GM08714 (cell line): ENCODE data around the gene WDR27.

ENCODE experiments used
- H3K4me3 ChIP-seq: fragments of 200-500 bp; sonication (Bioruptor generic); 2 replicates; pipeline ENCODE4 v1.5.1; 2014; ENCODE audit warnings: mild to moderate bottlenecking, low read length, inconsistent platforms
- ZNF274 ChIP-seq: IDR thresholded peaks from 2 replicates; pipeline ENCODE4 v1.6.1; 2012; ENCODE audit warnings: mild to moderate bottlenecking, low read depth, low read length

WDR27 gene

DNA sequence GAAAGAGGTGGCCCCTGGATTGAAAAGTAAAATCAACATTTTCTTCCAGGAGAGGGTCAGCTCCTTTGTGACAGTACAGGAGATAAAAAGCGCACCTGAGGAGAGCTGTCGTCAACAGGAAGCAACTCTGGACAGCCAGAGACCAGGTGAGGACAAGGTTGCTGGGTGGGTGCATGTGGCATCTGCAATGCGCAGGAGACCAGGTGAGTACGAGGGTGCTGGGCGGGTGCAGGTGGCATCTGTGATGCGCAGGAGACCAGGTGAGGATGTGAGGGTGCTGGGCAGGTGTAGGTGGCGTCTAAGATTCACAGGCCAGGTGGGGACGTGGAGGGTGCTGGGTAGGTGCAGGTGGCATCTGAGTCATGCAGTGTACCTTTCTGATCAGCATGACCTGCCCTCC lies 38.4 kb downstream of the WDR27 start:
- H3K4me3 ChIP-seq = no peak overlapping the region
- TF ChIP-seq ZNF274 = no peak

DNA sequence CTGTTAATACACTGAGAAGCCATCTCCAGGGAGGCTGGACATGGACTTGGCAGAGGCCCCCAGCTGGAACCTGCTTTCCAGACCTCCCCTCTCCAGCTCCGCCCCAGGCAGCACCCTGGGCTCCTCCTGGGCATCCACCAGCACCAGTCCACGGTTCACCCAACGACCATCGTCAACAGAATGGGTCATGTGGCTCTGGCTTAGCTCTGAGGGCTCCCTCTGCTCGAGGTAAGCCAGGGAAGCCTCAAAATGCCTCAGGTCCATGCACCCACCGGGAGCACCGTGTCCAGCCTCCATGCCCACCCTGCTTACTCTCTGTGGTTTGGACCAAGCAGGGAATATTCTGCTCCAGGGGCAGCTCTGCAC lies 40.5 kb downstream of the WDR27 start:
- no peak overlapping the region for H3K4me3 ChIP-seq
- TF ChIP-seq ZNF274 = no peak

DNA sequence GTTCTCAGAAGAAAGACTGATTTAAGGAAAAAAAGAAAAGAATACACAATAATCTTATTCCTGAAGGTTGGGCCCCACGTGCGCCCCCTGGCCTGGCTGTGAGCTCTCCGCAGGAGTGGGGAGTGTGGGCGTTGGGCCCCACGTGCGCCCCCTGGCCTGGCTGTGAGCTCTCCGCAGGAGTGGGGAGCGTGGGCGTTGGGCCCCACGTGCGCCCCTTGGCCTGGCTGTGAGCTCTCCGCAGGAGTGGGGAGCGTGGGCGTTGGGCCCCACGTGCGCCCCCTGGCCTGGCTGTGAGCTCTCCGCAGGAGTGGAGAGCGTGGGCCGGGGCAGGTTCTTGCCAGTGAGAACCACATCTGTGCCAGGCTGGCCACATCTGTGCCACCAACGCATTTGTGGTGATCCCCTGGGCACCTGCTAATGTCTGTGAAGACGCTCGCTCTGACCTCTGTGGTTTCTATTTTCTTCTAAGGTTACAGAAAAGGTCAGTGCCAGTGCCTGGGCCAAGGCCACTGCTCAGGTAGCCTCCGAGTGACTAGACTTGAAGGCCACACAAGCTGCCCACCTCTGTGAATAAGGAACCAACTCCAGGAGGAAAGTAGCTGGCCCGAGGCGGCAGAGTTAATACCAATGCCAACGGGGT lies 41.0 kb downstream of the WDR27 start:
- no peak overlapping the region for H3K4me3 ChIP-seq
- no peak for TF ChIP-seq ZNF274

DNA sequence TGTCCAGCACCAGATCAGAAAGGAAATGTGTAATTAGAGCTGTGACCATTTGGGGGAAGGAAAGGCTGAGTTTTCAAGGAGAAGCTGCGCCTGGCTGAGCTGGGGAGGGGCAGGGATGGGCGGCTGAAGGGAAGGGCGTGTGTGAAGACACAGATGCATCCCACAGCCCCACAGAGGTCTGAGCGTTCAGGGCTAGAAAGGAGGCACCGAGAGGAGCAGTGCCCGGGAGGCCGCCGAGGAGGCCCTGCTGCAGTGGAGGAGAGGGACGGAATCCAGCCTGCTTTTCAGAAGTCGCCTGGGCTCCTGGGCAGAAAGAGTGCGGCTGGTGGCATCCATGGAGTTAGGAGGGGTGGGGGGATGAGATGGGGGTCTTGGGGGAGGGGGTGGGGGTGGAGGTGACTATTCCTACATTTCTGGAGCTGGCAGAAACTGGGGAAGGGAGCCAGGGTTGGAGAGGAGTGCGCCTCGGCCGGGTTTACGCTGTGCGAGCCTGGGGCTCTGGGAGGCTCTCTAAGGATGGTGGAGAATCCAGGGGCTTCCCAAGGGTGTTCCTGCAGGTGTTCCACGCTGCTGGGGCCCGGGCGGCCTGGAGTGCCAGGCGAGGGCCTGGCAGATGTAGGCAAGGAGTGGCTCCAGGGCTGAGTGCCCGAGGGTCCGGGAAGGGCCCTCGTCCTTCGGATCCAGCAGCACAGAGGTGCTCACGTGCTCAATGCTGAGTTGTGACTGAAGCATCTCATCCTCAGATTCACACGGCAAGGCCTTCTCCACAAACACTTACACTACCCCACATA lies 41.8 kb downstream of the WDR27 start:
- no peak for TF ChIP-seq ZNF274
- H3K4me3 ChIP-seq = no peak overlapping the region

DNA sequence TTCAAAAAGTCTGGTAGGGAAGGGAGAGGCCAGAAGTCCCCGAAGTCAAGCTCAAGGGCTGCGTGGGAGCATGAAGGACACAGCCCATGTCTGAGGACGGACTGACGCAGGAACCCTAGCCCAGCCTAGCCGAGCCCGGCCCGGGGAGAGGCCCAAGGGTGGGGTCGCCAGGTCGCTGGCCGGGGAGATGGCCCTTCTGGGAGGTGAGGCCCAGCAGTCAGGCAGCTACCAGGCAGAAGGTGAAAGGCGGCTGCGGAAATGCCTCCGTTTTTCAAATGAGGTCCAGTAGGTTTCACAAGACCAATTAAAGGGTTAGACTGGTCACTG lies 44.6 kb downstream of the WDR27 start:
- no peak overlapping the region for H3K4me3 ChIP-seq
- TF ChIP-seq ZNF274 = no peak

DNA sequence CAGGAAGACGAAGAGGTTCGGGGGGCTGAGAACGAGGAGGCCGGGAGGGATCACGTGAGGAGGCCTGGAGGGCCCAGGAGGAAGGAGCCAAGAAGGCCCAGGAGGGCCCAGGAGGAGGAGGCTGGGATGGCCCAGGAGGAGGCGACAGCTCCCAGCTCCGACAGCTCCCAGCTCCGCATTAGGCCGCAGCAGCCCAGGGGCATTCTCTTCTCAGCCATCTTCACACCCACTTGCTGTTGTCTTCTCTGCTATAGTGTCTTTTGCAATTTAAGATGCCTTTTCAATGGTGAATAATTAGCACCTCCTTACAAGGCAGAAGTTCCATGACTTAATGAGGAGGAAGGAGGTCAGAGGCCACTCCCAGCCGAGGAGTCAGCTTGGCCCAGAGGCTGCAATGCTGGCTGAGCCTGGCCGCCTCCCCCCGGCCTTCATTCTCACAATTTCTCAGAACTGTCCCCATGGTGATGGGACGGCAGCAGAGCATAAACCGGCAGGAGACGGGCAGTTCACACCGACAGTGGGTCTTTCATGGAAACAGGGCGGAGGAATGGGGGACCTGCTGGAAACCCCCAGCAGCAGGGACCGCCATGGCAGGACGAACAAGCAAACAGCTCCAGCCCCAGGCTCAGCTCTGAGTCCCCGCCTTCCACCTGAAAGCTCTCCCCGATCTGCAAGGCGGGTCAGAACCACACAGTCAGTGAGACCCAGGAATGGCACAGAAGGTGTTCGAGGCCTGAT lies 45.1 kb downstream of the WDR27 start:
- TF ChIP-seq ZNF274 = no peak
- no peak overlapping the region for H3K4me3 ChIP-seq

DNA sequence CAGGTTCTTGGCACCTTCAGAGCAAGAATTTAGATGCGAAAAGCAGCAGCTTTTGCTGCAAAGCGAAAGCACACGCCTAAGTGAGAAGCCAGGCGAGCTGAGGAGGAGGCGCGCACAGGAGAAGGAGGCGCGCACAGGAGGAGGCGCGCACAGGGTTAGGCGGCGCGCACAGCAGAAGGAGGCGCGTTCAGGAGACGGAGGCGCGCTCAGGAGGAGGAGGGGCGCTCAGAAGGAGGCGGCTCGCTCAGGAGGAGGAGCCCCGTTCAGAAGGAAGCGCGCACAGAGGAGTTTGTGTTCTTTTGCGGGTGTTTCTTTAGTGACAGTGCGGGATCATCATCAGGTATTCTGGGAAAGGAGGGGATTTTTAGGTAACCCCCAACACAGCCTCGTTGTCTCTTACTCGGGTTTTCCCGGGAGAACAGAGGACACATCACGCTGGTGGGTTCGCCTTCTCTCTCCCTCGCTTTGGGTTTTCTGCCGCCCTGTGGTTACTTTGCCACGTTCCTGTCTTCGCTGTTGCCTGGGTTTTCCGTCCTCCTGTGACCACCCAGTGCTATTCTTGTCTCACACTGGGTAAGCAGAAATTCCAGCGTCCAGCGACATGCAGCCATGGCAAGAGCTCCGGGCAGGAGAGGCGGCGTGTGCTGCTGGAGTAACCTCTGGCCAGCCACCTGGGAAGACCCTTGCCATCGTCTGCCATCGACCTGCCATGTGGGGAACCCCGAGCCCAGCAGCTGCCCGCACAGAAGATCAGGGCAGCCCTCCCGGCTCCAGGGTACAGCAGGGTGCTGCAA lies 47.0 kb downstream of the WDR27 start:
- no peak for TF ChIP-seq ZNF274
- H3K4me3 ChIP-seq = peak overlapping the region; percentile 40; the same call in 1 of the 2 replicates

DNA sequence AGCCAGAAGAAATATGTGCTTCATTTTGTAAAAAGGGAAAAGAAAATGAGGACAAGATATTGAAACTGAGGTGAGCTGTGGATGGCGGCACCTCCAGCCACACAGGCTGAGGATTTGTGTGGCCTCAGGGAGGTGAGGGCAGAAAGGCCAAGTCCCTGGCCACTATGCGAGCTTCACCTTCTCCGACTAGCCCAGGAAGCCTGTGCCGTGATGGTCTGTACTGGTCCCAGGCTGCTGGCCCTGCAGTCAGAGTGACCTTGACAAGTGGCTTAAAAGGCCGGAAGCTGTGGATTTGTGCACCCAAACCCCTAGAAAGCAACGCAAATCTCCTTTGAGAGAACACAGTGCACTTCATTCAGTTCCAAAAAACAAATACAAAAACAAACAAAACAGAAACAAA lies 48.1 kb downstream of the WDR27 start:
- no peak overlapping the region for H3K4me3 ChIP-seq
- TF ChIP-seq ZNF274 = no peak

DNA sequence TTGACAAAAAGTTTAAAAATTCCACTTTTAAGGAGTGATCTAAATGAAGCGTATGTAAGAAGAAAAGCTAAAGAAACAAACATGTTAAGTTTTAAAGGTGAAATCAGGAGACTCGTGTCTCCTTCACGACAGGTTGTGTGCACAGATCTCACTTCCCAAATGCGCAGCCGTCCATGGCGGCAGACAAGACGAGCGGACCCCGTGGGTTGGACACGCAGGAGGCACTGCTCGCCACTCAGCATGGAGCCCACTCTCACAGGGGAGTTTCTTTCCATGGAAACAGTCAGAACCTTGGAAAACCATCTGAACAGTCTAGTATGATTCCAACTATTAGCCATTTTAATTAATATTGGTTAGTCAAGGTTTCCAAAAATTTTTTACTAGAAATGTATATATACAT lies 48.9 kb downstream of the WDR27 start:
- TF ChIP-seq ZNF274 = no peak
- no peak overlapping the region for H3K4me3 ChIP-seq

DNA sequence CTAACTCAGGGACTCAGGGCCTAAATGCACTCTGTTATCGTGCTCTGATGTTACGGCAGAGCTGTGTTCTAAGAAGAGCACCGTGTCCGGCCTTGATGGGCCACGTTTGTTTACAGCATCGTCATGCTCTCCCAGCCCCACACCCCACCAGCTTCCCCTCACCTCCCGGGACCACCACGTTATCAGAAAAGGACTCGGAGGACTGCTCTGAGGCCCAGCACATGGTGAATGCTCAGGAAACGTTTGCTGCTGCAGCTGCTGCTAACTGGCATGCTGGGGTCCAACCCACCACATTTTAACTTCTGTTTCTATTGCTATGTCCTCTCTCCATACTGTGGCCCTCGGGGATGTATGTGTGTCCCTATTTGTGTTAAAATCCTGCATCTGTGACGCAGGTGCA lies 50.3 kb downstream of the WDR27 start:
- no peak overlapping the region for H3K4me3 ChIP-seq
- TF ChIP-seq ZNF274 = no peak

DNA sequence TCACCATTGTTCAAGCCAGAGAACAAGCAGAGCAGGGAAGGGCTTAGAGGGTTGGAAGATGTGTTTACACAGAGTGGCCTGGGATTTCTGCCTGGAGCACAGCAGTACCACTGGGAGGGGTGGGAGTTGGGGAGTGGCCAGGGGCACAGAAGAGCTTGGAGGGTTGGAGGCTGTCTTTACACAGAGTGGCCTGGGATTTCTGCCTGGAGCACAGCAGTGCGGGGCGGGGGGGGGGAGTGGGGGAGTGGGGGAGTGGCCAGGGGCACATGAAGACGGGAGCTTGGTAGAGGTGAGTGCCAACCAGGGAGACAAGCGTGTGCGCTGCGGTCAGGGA lies 50.9 kb downstream of the WDR27 start:
- TF ChIP-seq ZNF274 = no peak
- no peak overlapping the region for H3K4me3 ChIP-seq

DNA sequence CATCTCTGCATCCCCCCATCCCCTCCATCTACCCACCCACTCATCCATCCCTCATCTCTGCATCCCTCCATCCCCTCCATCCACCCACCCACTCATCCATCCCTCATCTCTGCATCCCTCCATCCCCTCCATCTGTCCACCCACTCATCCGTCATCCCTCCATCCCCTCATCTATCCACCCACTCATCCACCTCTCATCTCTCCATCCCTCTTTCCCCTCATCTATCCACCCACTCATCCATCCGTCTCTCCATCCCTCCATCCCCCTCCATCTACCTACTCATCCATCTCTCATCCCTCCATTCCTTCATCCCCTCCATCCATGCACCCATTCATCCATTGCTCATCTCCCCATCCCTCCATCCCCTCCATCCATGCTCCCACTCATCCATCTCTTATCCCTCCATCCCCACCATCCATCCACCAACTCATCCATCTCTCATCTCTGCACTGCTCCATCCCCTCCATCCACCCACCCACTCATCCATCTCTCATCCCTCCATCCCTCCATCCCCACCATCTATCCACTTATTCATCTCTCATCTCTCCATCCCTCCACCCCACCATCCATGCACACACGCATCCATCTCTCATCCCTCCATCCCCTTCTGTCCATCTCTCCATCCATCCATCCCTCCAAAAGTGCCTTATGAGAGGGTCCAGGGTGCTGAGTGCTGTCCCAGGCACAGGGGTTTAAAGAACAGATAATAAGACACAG lies 51.4 kb downstream of the WDR27 start:
- no peak overlapping the region for H3K4me3 ChIP-seq
- TF ChIP-seq ZNF274 = no peak

DNA sequence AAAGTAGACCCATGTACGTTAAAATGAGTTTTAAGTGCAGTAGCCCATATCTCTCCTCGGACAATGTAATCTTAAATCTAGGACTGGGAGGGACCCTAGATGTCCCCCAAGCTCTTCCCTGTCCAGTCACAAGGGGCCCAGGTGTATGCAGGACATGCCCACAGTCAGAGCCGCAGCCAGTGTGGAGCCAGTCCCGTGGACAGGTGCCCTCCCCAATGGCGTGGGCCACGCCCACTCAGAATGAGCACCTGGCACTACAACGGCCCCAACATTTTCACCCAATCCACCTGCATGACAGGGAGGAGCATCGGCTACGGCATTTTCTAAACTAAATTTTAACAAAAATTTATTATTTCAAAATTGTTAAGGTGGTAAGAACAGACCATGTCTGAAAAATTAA lies 53.2 kb downstream of the WDR27 start:
- TF ChIP-seq ZNF274 = no peak
- H3K4me3 ChIP-seq = no peak overlapping the region

DNA sequence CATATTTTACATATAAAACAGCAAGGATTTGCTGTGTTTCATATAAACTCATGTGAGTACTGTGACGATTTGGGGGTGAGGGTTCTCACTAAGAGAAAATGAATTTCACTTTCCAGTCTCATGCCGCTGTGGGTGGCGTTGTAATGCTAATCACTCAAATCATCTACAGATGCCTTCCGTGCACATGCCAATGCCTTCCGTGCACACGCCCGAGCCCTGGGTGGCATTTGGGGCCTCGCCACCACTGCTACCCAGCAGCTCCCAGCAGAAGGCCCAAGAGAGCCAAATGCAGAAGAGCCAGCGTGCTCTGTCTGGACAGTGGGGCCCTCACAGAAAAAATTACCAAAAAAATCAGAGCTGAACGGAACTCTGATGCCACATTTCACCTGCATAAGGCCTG lies 53.7 kb downstream of the WDR27 start:
- no peak overlapping the region for H3K4me3 ChIP-seq

DNA sequence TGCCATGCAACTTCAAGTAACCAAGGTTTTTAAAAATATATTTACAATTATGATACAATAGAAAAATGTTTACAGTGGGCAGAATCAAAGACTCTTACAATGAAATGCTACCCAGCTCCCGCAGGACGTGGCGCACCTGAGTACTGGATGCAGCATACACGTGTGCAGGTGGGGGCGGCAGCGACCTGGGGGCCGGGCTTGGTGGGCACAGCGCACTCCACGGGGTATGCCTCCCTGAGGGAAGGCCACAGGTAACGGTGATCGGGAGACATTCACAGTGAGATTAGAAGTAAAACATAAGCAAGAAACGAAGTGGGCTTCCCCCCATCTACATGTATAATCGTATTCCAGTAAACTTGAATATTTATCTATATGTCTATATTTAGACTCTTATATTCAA lies 54.2 kb downstream of the WDR27 start:
- TF ChIP-seq ZNF274 = no peak
- H3K4me3 ChIP-seq = no peak overlapping the region

More for the DNA sequence above, 53.7 kb downstream of the WDR27 start:
- no peak for TF ChIP-seq ZNF274
